ENCODE results near the gene DDX41. TPM values are rescaled to one million over a fixed set of nuclear protein-coding genes. Genes with fewer than 3 reads are reported as not detected.

DDX41 gene
- total RNA-seq, 2 experiments from 2014 or later: 169 to 224 TPM

GRCh38 chr5:177550122-177550521 is 33.4 kb upstream of the DDX41 start:
- Histone ChIP-seq H4K20me1 (ENCODE audit: insufficient read depth, low read length) (no peaks in the 10 kb centered on the region), H3K9me3 (ENCODE audit: low read length) (no peaks in the 10 kb centered on the region), H3K79me2 (ENCODE audit: insufficient read depth, low read depth, low read length) (peaks cover 24% of the 10 kb centered on the region), H3K4me3 (ENCODE audit: low read depth, low read length, poor library complexity, severe bottlenecking) (no peak overlapping the region), H3K27ac (ENCODE audit: low read depth, low read length, poor library complexity, severe bottlenecking) (no peak overlapping the region), H3K9me2 (ENCODE audit: insufficient read depth, low read length) (no peaks in the 10 kb centered on the region), H2AFZ (ENCODE audit: low read length) (no peak overlapping the region), H3K4me2 (ENCODE audit: low read length) (no peak overlapping the region), H3K36me3 (ENCODE audit: insufficient read depth, low read length) (peaks cover 54% of the 10 kb centered on the region), H3K4me1 (ENCODE audit: insufficient read depth, low read length, poor library complexity, severe bottlenecking) (peaks cover 15% of the 10 kb centered on the region)
- TF ChIP-seq EZH2phosphoT487 (IDR thresholded peaks at IDR 0.05; ENCODE audit: borderline replicate concordance, low read depth, low read length): no peak
- TF ChIP-seq CTCF (conservative IDR thresholded peaks at IDR 0.05; ENCODE audit: low read length): no peak
- ChIA-PET CTCF (ENCODE audit: unreplicated experiment) (no interaction called here), POLR2A (interaction anchor here (0.6 to 0.9 kb wide), 2 partner anchors 43 to 75 kb away, joined by 3 to 6 read pairs; no protein-coding TSS in a partner anchor)
- intact Hi-C loops (cut with micrococcal nuclease; ENCODE audit: unreplicated experiment): no loop called here
- BruUV-seq (replicated peaks): no TSS peak
- DNase-seq (ENCODE audit: low spot score): no peak

- H3K4me1 ChIP-seq (ENCODE audit: insufficient read depth, low read length, poor library complexity, severe bottlenecking): peaks cover 9% of the 10 kb centered on the region
- intact Hi-C loops (cut with micrococcal nuclease; ENCODE audit: unreplicated experiment): no loop called here
- no peak overlapping the region for H3K4me2 ChIP-seq (ENCODE audit: low read length)
- peaks cover 18% of the 10 kb centered on the region for H3K79me2 ChIP-seq (ENCODE audit: insufficient read depth, low read depth, low read length)
- POLR2A ChIA-PET: interaction anchor here (0.6 to 0.8 kb wide), 2 partner anchors 26 to 158 kb away, joined by 3 read pairs; no protein-coding TSS in a partner anchor
- CTCF ChIA-PET (ENCODE audit: unreplicated experiment): interaction anchor here (0.6 kb wide), 1 partner anchor 40 kb away, joined by 3 read pairs; no protein-coding TSS in a partner anchor
- H3K36me3 ChIP-seq (ENCODE audit: insufficient read depth, low read length): peaks cover 60% of the 10 kb centered on the region
- BruUV-seq (replicated peaks): no TSS peak
- no peaks in the 10 kb centered on the region for H4K20me1 ChIP-seq (ENCODE audit: insufficient read depth, low read length)
- no peak for TF ChIP-seq EZH2phosphoT487 (IDR thresholded peaks at IDR 0.05; ENCODE audit: borderline replicate concordance, low read depth, low read length)
- TF ChIP-seq CTCF (conservative IDR thresholded peaks at IDR 0.05; ENCODE audit: low read length): no peak
- H3K4me3 ChIP-seq (ENCODE audit: low read depth, low read length, poor library complexity, severe bottlenecking): no peak overlapping the region
- H2AFZ ChIP-seq (ENCODE audit: low read length): no peak overlapping the region
- DNase-seq (ENCODE audit: low spot score): no peak
- no peaks in the 10 kb centered on the region for H3K9me2 ChIP-seq (ENCODE audit: insufficient read depth, low read length)
- no peaks in the 10 kb centered on the region for H3K9me3 ChIP-seq (ENCODE audit: low read length)
- no peak overlapping the region for H3K27ac ChIP-seq (ENCODE audit: low read depth, low read length, poor library complexity, severe bottlenecking)
These were observed 31.7 kb upstream of the DDX41 start for GRCh38 chr5:177548495-177548894.

GRCh38 chr5:177547736-177548135 is 31.0 kb upstream of the DDX41 start:
- Histone ChIP-seq H3K79me2 (ENCODE audit: insufficient read depth, low read depth, low read length) (peaks cover 10% of the 10 kb centered on the region; the same call in 1 of the 2 replicates), H2AFZ (ENCODE audit: low read length) (no peak overlapping the region), H3K9me2 (ENCODE audit: insufficient read depth, low read length) (no peaks in the 10 kb centered on the region), H3K9me3 (ENCODE audit: low read length) (no peaks in the 10 kb centered on the region), H3K4me3 (ENCODE audit: low read depth, low read length, poor library complexity, severe bottlenecking) (no peak overlapping the region), H4K20me1 (ENCODE audit: insufficient read depth, low read length) (no peaks in the 10 kb centered on the region), H3K36me3 (ENCODE audit: insufficient read depth, low read length) (peaks cover 62% of the 10 kb centered on the region), H3K27ac (ENCODE audit: low read depth, low read length, poor library complexity, severe bottlenecking) (no peak overlapping the region), H3K4me2 (ENCODE audit: low read length) (no peak overlapping the region), H3K4me1 (ENCODE audit: insufficient read depth, low read length, poor library complexity, severe bottlenecking) (peaks cover under 1% of the 10 kb centered on the region)
- no peak for DNase-seq (ENCODE audit: low spot score)
- POLR2A ChIA-PET: no interaction called here
- CTCF ChIA-PET (ENCODE audit: unreplicated experiment): no interaction called here
- no peak for TF ChIP-seq CTCF (conservative IDR thresholded peaks at IDR 0.05; ENCODE audit: low read length)
- TF ChIP-seq EZH2phosphoT487 (IDR thresholded peaks at IDR 0.05; ENCODE audit: borderline replicate concordance, low read depth, low read length): no peak
- no TSS peak for BruUV-seq (replicated peaks)
- intact Hi-C loops (cut with micrococcal nuclease; ENCODE audit: unreplicated experiment): no loop called here
